H9 (cell line): ENCODE measurements around the gene LMF2. TPM values are rescaled to one million over a fixed set of nuclear protein-coding genes. Genes with fewer than 3 reads are reported as not detected.

ENCODE experiments used
- DNase-seq: peaks from one replicate; pipeline ENCODE4 v3.0.0-alpha.2; 2017
- H2AFZ ChIP-seq: one replicate; pipeline ENCODE4 v1.6.1; 2013; ENCODE audit warnings: mild to moderate bottlenecking, low read length, control low read depth, moderate library complexity
- H2AK5ac ChIP-seq: 2 replicates; pipeline ENCODE4 v1.6.1; 2013; ENCODE audit warnings: low read length, control low read depth, mixed read lengths; ENCODE audit not compliant: insufficient read length
- H2BK120ac ChIP-seq: one replicate; pipeline ENCODE4 v1.6.1; 2013; ENCODE audit warnings: low read depth, mild to moderate bottlenecking, low read length, control low read depth, inconsistent platforms; ENCODE audit not compliant: poor library complexity, severe bottlenecking
- H2BK12ac ChIP-seq: 2 replicates; pipeline ENCODE4 v1.6.1; 2013; ENCODE audit warnings: low read length, control low read depth, mixed read lengths, low read depth; ENCODE audit not compliant: insufficient read length
- H2BK15ac ChIP-seq: 2 replicates; pipeline ENCODE4 v1.6.1; 2013; ENCODE audit warnings: low read depth, low read length, control low read depth
- H2BK20ac ChIP-seq: one replicate; pipeline ENCODE4 v1.6.1; 2013; ENCODE audit warnings: low read depth, mild to moderate bottlenecking, low read length, control low read depth, inconsistent platforms; ENCODE audit not compliant: poor library complexity, severe bottlenecking
- H2BK5ac ChIP-seq: 2 replicates; pipeline ENCODE4 v1.6.1; 2013; ENCODE audit warnings: low read length, control low read depth, mixed read lengths; ENCODE audit not compliant: insufficient read length
- H3K14ac ChIP-seq: 2 replicates; pipeline ENCODE4 v1.6.1; 2013; ENCODE audit warnings: low read length, control low read depth; ENCODE audit not compliant: insufficient read depth
- H3K18ac ChIP-seq: 2 replicates; pipeline ENCODE4 v1.6.1; 2013; ENCODE audit warnings: low read depth, mild to moderate bottlenecking, mixed read lengths, low read length, control low read depth; ENCODE audit not compliant: insufficient read length
- H3K23ac ChIP-seq: 2 replicates; pipeline ENCODE4 v1.6.1; 2013; ENCODE audit warnings: low read length, control low read depth, mixed read lengths, low read depth; ENCODE audit not compliant: insufficient read length
- H3K23me2 ChIP-seq: 2 replicates; pipeline ENCODE4 v1.6.1; 2013; ENCODE audit warnings: low read depth, mild to moderate bottlenecking, mixed read lengths, low read length, control low read depth; ENCODE audit not compliant: insufficient read length, poor library complexity, severe bottlenecking
- H3K27ac ChIP-seq: 2 replicates; pipeline ENCODE4 v1.5.1; 2013; ENCODE audit warnings: low read length, control low read depth, mixed read lengths, low read depth; ENCODE audit not compliant: insufficient read length
- H3K27me3 ChIP-seq: 2 replicates; pipeline ENCODE4 v1.6.1; 2013; ENCODE audit warnings: low read length, control low read depth, inconsistent platforms; ENCODE audit not compliant: insufficient read depth
- H3K4ac ChIP-seq: 2 replicates; pipeline ENCODE4 v1.6.1; 2013; ENCODE audit warnings: low read depth, mild to moderate bottlenecking, control low read depth, inconsistent platforms, low read length, moderate library complexity
- H3K4me1 ChIP-seq: 2 replicates; pipeline ENCODE4 v1.6.1; 2013; ENCODE audit warnings: low read length, control low read depth, inconsistent platforms; ENCODE audit not compliant: insufficient read depth
- H3K4me2 ChIP-seq: 2 replicates; pipeline ENCODE4 v1.6.1; 2013; ENCODE audit warnings: low read length, control low read depth, mixed read lengths; ENCODE audit not compliant: insufficient read length, insufficient read depth
- H3K56ac ChIP-seq: 2 replicates; pipeline ENCODE4 v1.6.1; 2013; ENCODE audit warnings: low read depth, mild to moderate bottlenecking, mixed read lengths, low read length, control low read depth; ENCODE audit not compliant: insufficient read length
- H3K79me1 ChIP-seq: 2 replicates; pipeline ENCODE4 v1.6.1; 2013; ENCODE audit warnings: low read depth, mild to moderate bottlenecking, moderate library complexity, low read length, control low read depth, inconsistent platforms; ENCODE audit not compliant: insufficient read depth, poor library complexity, severe bottlenecking
- H3K79me2 ChIP-seq: 2 replicates; pipeline ENCODE4 v1.6.1; 2013; ENCODE audit warnings: low read length, control low read depth, inconsistent platforms; ENCODE audit not compliant: insufficient read depth
- H3K9ac ChIP-seq: 2 replicates; pipeline ENCODE4 v1.6.1; 2013; ENCODE audit warnings: low read length, control low read depth, mixed read lengths; ENCODE audit not compliant: insufficient read length; ENCODE audit errors: extremely low read depth
- H3K9me3 ChIP-seq: one replicate; pipeline ENCODE4 v1.6.1; 2013; ENCODE audit warnings: low read depth, low read length, inconsistent platforms; ENCODE audit not compliant: control insufficient read depth
- H3T11ph ChIP-seq: one replicate; pipeline ENCODE4 v1.6.1; 2013; ENCODE audit warnings: mild to moderate bottlenecking, low read length, control low read depth, inconsistent platforms
- H4K20me1 ChIP-seq: one replicate; pipeline ENCODE4 v1.6.1; 2013; ENCODE audit not compliant: control insufficient read depth, insufficient read length, insufficient read depth
- H4K5ac ChIP-seq: 2 replicates; pipeline ENCODE4 v1.6.1; 2013; ENCODE audit warnings: low read depth, mild to moderate bottlenecking, mixed read lengths, low read length, control low read depth; ENCODE audit not compliant: insufficient read length
- H4K8ac ChIP-seq: replicated peaks from 2 replicates; pipeline ENCODE4 v1.6.1; 2013; ENCODE audit warnings: low read length, control low read depth, mixed read lengths, low read depth; ENCODE audit not compliant: insufficient read length
- H4K91ac ChIP-seq: 2 replicates; pipeline ENCODE4 v1.6.1; 2013; ENCODE audit warnings: low read depth, mild to moderate bottlenecking, moderate library complexity, mixed read lengths, low read length, control low read depth; ENCODE audit not compliant: insufficient read length
- H3K27ac Mint-ChIP-seq, 3 experiments: 2 replicates in 2 of 3; 3 replicates in 1 of 3; pipeline ENCODE4 v1.8.0; 2020 to 2021; ENCODE audit warnings: mixed read lengths in 3 of 3, mild to moderate bottlenecking in 1 of 3, moderate library complexity in 1 of 3
- H3K27me3 Mint-ChIP-seq: 2 replicates; pipeline ENCODE4 v1.8.0; 2021; ENCODE audit warnings: low read depth, mild to moderate bottlenecking, moderate library complexity, mixed read lengths
- H3K36me3 Mint-ChIP-seq, 3 experiments: 2 replicates in 2 of 3; 3 replicates in 1 of 3; pipeline ENCODE4 v1.8.0; 2020 to 2021; ENCODE audit warnings: low read depth in 3 of 3, mixed read lengths in 3 of 3; ENCODE audit not compliant: insufficient read depth in 1 of 3
- H3K4me1 Mint-ChIP-seq, 2 experiments: 2 replicates each; pipeline ENCODE4 v1.8.0; 2020; ENCODE audit warnings: mixed read lengths in 2 of 2
- H3K4me3 Mint-ChIP-seq, 2 experiments: 2 replicates in 1 of 2; 3 replicates in 1 of 2; pipeline ENCODE4 v1.8.0; 2020 to 2021; ENCODE audit warnings: mild to moderate bottlenecking in 2 of 2, mixed read lengths in 2 of 2, moderate library complexity in 1 of 2
- H3K9me3 Mint-ChIP-seq, 2 experiments: 2 replicates in 1 of 2; 3 replicates in 1 of 2; pipeline ENCODE4 v1.8.0; 2020; ENCODE audit warnings: mild to moderate bottlenecking in 2 of 2, mixed read lengths in 2 of 2, moderate library complexity in 1 of 2
- WGBS: extraction: QIAGEN DNeasy Blood & Tissue Kit; methylation state at CpG from one replicate; pipeline ENCODE4 v1.1.7; 2013; ENCODE audit warnings: missing lambda C conversion rate, low lambda C conversion rate, mixed read lengths; ENCODE audit not compliant: insufficient read length; ENCODE audit errors: extremely low coverage; 5-methylcytosine and 5-hydroxymethylcytosine counted together
- total RNA-seq: library from RNA; stranded (reverse); gene quantifications from 2 replicates; pipeline ENCODE4 v1.2.1, GENCODE V29; 2021
- TF ChIP-seq, protein P1 (sequence below): fragments of 200-600 bp; sonication (generic); conservative IDR thresholded peaks from 3 replicates; pipeline ENCODE4 v1.8.0; 2021; ENCODE audit warnings: antibody characterized with exemption, mild to moderate bottlenecking

The LMF2 gene
- total RNA-seq, 1 experiment from 2014 or later: 43.6 TPM

- Mint-ChIP-seq H3K27me3 (peaks cover 14% of the 10 kb centered on the region), H3K36me3 (peaks cover 7 to 44% (median 33%) of the 10 kb centered on the region in 3 experiments; a peak in 6 of 7 replicates), H3K9me3 (no peaks in the 10 kb centered on the region), H3K4me3 (peak overlapping the region in 1 of 2 experiments; percentile 38; a peak in 1 of 5 replicates), H3K27ac (no peak overlapping the region), H3K4me1 (peaks cover 11 to 15% of the 10 kb centered on the region in 2 experiments)
- Histone ChIP-seq H4K20me1 (no peaks in the 10 kb centered on the region), H3K27ac (no peak overlapping the region), H2BK12ac (no peak overlapping the region), H2AFZ (no peak overlapping the region), H2AK5ac (no peak overlapping the region), H2BK120ac (no peak overlapping the region), H3K4me2 (no peak overlapping the region), H2BK20ac (no peak overlapping the region), H2BK5ac (no peak overlapping the region), H3K4ac (no peak overlapping the region), H3K9me3 (no peaks in the 10 kb centered on the region), H3T11ph (no peak overlapping the region), H3K18ac (no peak overlapping the region), H3K27me3 (peaks cover under 1% of the 10 kb centered on the region; the same call in 1 of the 2 replicates), H4K8ac (no peak overlapping the region), H3K56ac (no peak overlapping the region), H3K9ac (no peak overlapping the region), H4K91ac (no peak overlapping the region), H3K23me2 (peaks cover 3% of the 10 kb centered on the region), H3K14ac (no peak overlapping the region), H2BK15ac (no peak overlapping the region), H3K4me1 (peaks cover 3% of the 10 kb centered on the region; the same call in 1 of the 2 replicates), H3K79me2 (no peaks in the 10 kb centered on the region), H3K79me1 (no peaks in the 10 kb centered on the region), H4K5ac (no peak overlapping the region), H3K23ac (no peak overlapping the region)
- WGBS: no CpG with 5 or more reads among the region's 22 CpGs
- TF ChIP-seq, protein P1, sequence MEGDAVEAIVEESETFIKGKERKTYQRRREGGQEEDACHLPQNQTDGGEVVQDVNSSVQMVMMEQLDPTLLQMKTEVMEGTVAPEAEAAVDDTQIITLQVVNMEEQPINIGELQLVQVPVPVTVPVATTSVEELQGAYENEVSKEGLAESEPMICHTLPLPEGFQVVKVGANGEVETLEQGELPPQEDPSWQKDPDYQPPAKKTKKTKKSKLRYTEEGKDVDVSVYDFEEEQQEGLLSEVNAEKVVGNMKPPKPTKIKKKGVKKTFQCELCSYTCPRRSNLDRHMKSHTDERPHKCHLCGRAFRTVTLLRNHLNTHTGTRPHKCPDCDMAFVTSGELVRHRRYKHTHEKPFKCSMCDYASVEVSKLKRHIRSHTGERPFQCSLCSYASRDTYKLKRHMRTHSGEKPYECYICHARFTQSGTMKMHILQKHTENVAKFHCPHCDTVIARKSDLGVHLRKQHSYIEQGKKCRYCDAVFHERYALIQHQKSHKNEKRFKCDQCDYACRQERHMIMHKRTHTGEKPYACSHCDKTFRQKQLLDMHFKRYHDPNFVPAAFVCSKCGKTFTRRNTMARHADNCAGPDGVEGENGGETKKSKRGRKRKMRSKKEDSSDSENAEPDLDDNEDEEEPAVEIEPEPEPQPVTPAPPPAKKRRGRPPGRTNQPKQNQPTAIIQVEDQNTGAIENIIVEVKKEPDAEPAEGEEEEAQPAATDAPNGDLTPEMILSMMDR: no peak
- DNase-seq: no peak
Observed at GRCh38 chr22:50522806-50523438, 15.4 kb upstream of the LMF2 start.
